ENCODE data around the gene EYA2. TPM values are rescaled to one million over a fixed set of nuclear protein-coding genes. Genes with fewer than 3 reads are reported as not detected.

The EYA2 gene
- total RNA-seq, 1 experiment from 2014 or later = 0.74 TPM

GRCh38 chr20:47106786-47107185, 212.1 kb downstream of the EYA2 start:
- Histone ChIP-seq H3K23ac (ENCODE audit: insufficient read length, low read depth, low read length) (no peak overlapping the region), H4K91ac (ENCODE audit: insufficient read length, low read depth, low read length) (no peak overlapping the region), H3K79me1 (ENCODE audit: insufficient read depth, low read depth, low read length, poor library complexity, severe bottlenecking) (no peaks in the 10 kb centered on the region), H3K56ac (ENCODE audit: insufficient read length, low read depth, low read length) (no peak overlapping the region), H4K8ac (replicated peaks; ENCODE audit: insufficient read length, low read depth, low read length) (no peak overlapping the region), H3T11ph (ENCODE audit: low read length) (no peak overlapping the region), H2BK120ac (ENCODE audit: low read depth, low read length, poor library complexity, severe bottlenecking) (no peak overlapping the region), H2BK15ac (ENCODE audit: low read depth, low read length) (no peak overlapping the region), H3K9me3 (ENCODE audit: control insufficient read depth, low read depth, low read length) (no peaks in the 10 kb centered on the region), H2BK20ac (ENCODE audit: low read depth, low read length, poor library complexity, severe bottlenecking) (no peak overlapping the region), H2BK12ac (ENCODE audit: insufficient read length, low read depth, low read length) (no peak overlapping the region), H3K4me2 (ENCODE audit: insufficient read depth, insufficient read length, low read length) (no peak overlapping the region), H3K23me2 (ENCODE audit: insufficient read length, low read depth, low read length, poor library complexity, severe bottlenecking) (no peaks in the 10 kb centered on the region), H3K4me1 (ENCODE audit: insufficient read depth, low read length) (no peaks in the 10 kb centered on the region), H3K9ac (ENCODE audit: extremely low read depth, insufficient read length, low read length) (no peak overlapping the region), H3K14ac (ENCODE audit: insufficient read depth, low read length) (no peak overlapping the region), H2BK5ac (ENCODE audit: insufficient read length, low read length) (no peak overlapping the region), H3K27ac (ENCODE audit: insufficient read length, low read depth, low read length) (no peak overlapping the region), H3K27me3 (ENCODE audit: insufficient read depth, low read length) (no peaks in the 10 kb centered on the region), H2AK5ac (ENCODE audit: insufficient read length, low read length) (no peak overlapping the region), H3K18ac (ENCODE audit: insufficient read length, low read depth, low read length) (no peak overlapping the region), H3K79me2 (ENCODE audit: insufficient read depth, low read length) (no peaks in the 10 kb centered on the region), H4K20me1 (ENCODE audit: control insufficient read depth, insufficient read depth, insufficient read length) (no peaks in the 10 kb centered on the region), H4K5ac (ENCODE audit: insufficient read length, low read depth, low read length) (no peak overlapping the region), H2AFZ (ENCODE audit: low read length) (no peak overlapping the region), H3K4ac (ENCODE audit: low read depth, low read length) (no peak overlapping the region)
- TF ChIP-seq, protein P1, sequence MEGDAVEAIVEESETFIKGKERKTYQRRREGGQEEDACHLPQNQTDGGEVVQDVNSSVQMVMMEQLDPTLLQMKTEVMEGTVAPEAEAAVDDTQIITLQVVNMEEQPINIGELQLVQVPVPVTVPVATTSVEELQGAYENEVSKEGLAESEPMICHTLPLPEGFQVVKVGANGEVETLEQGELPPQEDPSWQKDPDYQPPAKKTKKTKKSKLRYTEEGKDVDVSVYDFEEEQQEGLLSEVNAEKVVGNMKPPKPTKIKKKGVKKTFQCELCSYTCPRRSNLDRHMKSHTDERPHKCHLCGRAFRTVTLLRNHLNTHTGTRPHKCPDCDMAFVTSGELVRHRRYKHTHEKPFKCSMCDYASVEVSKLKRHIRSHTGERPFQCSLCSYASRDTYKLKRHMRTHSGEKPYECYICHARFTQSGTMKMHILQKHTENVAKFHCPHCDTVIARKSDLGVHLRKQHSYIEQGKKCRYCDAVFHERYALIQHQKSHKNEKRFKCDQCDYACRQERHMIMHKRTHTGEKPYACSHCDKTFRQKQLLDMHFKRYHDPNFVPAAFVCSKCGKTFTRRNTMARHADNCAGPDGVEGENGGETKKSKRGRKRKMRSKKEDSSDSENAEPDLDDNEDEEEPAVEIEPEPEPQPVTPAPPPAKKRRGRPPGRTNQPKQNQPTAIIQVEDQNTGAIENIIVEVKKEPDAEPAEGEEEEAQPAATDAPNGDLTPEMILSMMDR (conservative IDR thresholded peaks at IDR 0.05) = no peak
- peaks cover 10 to 15% of the 10 kb centered on the region in 2 experiments; a peak in 4 of 5 replicates for H3K9me3 Mint-ChIP-seq
- peaks cover 0 to 6% (median 0%) of the 10 kb centered on the region in 3 experiments; a peak in 4 of 7 replicates for H3K36me3 Mint-ChIP-seq (ENCODE audit: insufficient read depth in 1 of 3, low read depth in 3 of 3)
- DNase-seq = no peak
- peak overlapping the region in 2 of 3 experiments; percentile 47 to 51; a peak in 3 of 7 replicates for H3K27ac Mint-ChIP-seq
- no peak overlapping the region for H3K4me3 Mint-ChIP-seq
- no peaks in the 10 kb centered on the region; the same call in 1 of the 2 replicates for H3K27me3 Mint-ChIP-seq (ENCODE audit: low read depth)
- peaks cover 3 to 16% of the 10 kb centered on the region in 2 experiments; a peak in 3 of 4 replicates for H3K4me1 Mint-ChIP-seq
- WGBS (ENCODE audit: extremely low coverage, insufficient read length, low lambda C conversion rate) = no CpG with 5 or more reads among the region's 7 CpGs
